MM.1S (cell line): ENCODE results near the gene POM121.
"Not testable (repeated sequence)": the region's sequence is repeated elsewhere in the genome, so short reads cannot be mapped to it uniquely, and the experiment has no call there.

Experiments
- CTCF ChIP-seq: fragments of 300-600 bp; sonication (generic); IDR thresholded peaks from 2 replicates; pipeline ENCODE4 v1.5.1; 2016; ENCODE audit warnings: antibody characterized with exemption, low read length, mixed read lengths
- EZH2 ChIP-seq: fragments of 300-600 bp; sonication (generic); optimal IDR thresholded peaks from 2 replicates; pipeline ENCODE3; 2017; ENCODE audit warnings: low read depth, mild to moderate bottlenecking, antibody characterized with exemption, low read length, mixed read lengths
- EZH2phosphoT487 ChIP-seq: fragments of 300-600 bp; sonication (generic); IDR thresholded peaks from 2 replicates; pipeline ENCODE4 v1.6.1; 2018; ENCODE audit warnings: antibody characterized with exemption, low read length

GRCh38 chr7:72954563-72955198, 29.8 kb downstream of the POM121 start:
- TF ChIP-seq CTCF, EZH2phosphoT487, EZH2: not testable (repeated sequence)
